Smooth muscle cell (in vitro differentiated cells): ENCODE data around the gene TOX2. TPM values are rescaled to one million over a fixed set of nuclear protein-coding genes. Genes with fewer than 3 reads are reported as not detected.
A peak's percentile ranks its signal among the peaks of the same experiment; 100 is the strongest.

Source experiments
- DNase-seq: peaks from one replicate; lab custom pipeline; 2025; ENCODE audit not compliant: unreplicated experiment; lab: John Stamatoyannopoulos, UW
- H2AFZ ChIP-seq: fragments of 200-600 bp; sonication (generic); 2 replicates; pipeline ENCODE4 v1.6.0; 2016; ENCODE audit warnings: antibody characterized with exemption, low read depth, mild to moderate bottlenecking
- H3F3A ChIP-seq: fragments of 200-600 bp; sonication (generic); 2 replicates; pipeline ENCODE4 v1.6.0; 2017; ENCODE audit warnings: antibody characterized with exemption, low read depth
- H3K27ac ChIP-seq: fragments of 200-600 bp; sonication (generic); 2 replicates; pipeline ENCODE4 v1.5.1; 2016; ENCODE audit warnings: low read depth, mild to moderate bottlenecking
- H3K27me3 ChIP-seq: fragments of 200-600 bp; sonication (generic); 2 replicates; pipeline ENCODE4 v1.6.1; 2016; ENCODE audit warnings: low read depth, mild to moderate bottlenecking
- H3K36me3 ChIP-seq: fragments of 200-600 bp; sonication (generic); 2 replicates; pipeline ENCODE4 v1.5.1; 2016; ENCODE audit warnings: low read depth
- H3K4me1 ChIP-seq: fragments of 200-600 bp; sonication (generic); 2 replicates; pipeline ENCODE4 v1.5.1; 2016; ENCODE audit warnings: low read depth
- H3K4me2 ChIP-seq: fragments of 200-600 bp; sonication (generic); 2 replicates; pipeline ENCODE4 v1.6.0; 2016; ENCODE audit warnings: mild to moderate bottlenecking
- H3K4me3 ChIP-seq: fragments of 200-600 bp; sonication (generic); 2 replicates; pipeline ENCODE4 v1.5.1; 2016; ENCODE audit warnings: mild to moderate bottlenecking
- H3K79me2 ChIP-seq: fragments of 200-600 bp; sonication (generic); 2 replicates; pipeline ENCODE4 v1.6.0; 2016; ENCODE audit warnings: low read depth, mild to moderate bottlenecking
- H3K9ac ChIP-seq: fragments of 200-600 bp; sonication (generic); 2 replicates; pipeline ENCODE4 v1.6.0; 2016; ENCODE audit warnings: low read depth
- H3K9me3 ChIP-seq: fragments of 200-600 bp; sonication (generic); replicated peaks from 2 replicates; pipeline ENCODE4 v1.5.1; 2016; ENCODE audit warnings: low read depth
- H4K20me1 ChIP-seq: fragments of 200-600 bp; sonication (generic); 2 replicates; pipeline ENCODE4 v1.6.0; 2016; ENCODE audit warnings: low read depth
- WGBS: methylation state at CpG from one replicate; pipeline ENCODE4 v1.1.7; 2016; ENCODE audit warnings: low lambda C conversion rate; 5-methylcytosine and 5-hydroxymethylcytosine counted together
- polyA plus RNA-seq: library from polyadenylated mRNA; unstranded; fragments of >200 nt; fragmentation: Nextera tagmentation; extraction: Ambion mirVana; gene quantifications from 2 replicates; pipeline ENCODE4 v1.2.1, GENCODE V29; 2016
- total RNA-seq: library from RNA; depleted of rRNA; stranded (reverse); fragments of >200 nt; gene quantifications from 2 replicates; pipeline ENCODE4 v1.2.3, GENCODE V29; 2014
- TF ChIP-seq, protein P1 (sequence below): fragments of 200-600 bp; sonication (generic); IDR thresholded peaks from 2 replicates; pipeline ENCODE4 v1.5.1; 2017; ENCODE audit warnings: borderline replicate concordance, mild to moderate bottlenecking, antibody characterized with exemption; ENCODE audit not compliant: insufficient read depth, poor library complexity, severe bottlenecking

The TOX2 gene, protein sequence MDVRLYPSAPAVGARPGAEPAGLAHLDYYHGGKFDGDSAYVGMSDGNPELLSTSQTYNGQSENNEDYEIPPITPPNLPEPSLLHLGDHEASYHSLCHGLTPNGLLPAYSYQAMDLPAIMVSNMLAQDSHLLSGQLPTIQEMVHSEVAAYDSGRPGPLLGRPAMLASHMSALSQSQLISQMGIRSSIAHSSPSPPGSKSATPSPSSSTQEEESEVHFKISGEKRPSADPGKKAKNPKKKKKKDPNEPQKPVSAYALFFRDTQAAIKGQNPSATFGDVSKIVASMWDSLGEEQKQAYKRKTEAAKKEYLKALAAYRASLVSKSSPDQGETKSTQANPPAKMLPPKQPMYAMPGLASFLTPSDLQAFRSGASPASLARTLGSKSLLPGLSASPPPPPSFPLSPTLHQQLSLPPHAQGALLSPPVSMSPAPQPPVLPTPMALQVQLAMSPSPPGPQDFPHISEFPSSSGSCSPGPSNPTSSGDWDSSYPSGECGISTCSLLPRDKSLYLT
- total RNA-seq (0.49 and 1.1 TPM in 2 replicates), polyA plus RNA-seq (3.8 and 4.3 TPM in 2 replicates)

DNA sequence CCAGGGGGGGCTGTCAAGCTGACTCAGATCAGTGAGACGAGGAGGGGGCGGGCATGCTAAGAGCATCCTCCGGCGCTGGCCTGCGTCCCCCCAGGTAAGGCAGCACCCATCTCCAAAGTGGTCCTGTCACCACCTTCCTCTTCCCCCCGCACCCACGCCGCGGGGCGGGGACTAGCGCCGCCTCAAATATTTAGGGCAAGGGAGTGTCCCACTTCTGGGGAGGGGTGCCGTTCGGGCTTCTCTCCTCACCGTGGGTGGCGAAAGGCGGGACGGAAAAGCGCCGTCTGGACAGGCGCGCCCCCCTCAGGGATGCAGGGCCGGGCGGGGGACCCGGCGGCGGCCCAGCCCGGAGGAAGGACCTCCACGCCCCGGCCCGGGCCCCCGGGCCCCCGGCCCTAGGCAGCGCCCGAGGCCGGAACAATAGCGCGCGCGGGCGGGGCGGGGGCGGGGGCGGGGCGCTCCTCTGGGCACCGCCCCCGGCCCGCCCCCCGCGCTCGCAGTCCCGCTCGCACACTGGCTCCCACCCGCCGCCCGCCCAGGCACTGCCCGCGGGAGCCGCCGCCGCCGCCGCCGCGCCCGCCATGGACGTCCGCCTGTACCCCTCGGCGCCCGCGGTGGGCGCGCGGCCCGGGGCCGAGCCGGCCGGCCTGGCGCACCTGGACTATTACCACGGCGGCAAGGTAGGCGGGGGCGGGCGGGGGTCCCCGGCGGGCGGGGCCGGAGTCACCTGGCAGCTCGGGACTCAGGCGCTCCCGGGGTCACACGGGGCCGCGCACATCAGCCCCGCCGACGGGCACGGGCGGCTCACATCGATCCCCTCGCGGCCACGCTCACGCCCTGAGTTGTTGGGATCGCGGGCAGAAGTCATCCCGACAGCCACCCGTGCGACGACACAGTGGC lies at the start of gene TOX2:
Gene TOX2, plus strand, starts transcription at position 542 of the 900 bp plus-strand sequence. Its CDS starts 40 bp downstream, at position 582.
- no peak for DNase-seq
- WGBS = 13% methylated on average over 18 of the region's 111 CpGs
- Histone ChIP-seq H3K9ac (no peak within 1 kb of the TSS), H3K4me2 (peak within 1 kb of the TSS; percentile 84), H3K36me3 (no peaks in the 10 kb centered on the region), H3K4me1 (peaks cover 12% of the 10 kb centered on the region), H3K27ac (no peak within 1 kb of the TSS), H4K20me1 (no peaks in the 10 kb centered on the region), H3F3A (no peaks in the 10 kb centered on the region), H3K4me3 (peak within 1 kb of the TSS; percentile 44), H2AFZ (peak within 1 kb of the TSS; percentile 69), H3K27me3 (peaks cover 58% of the 10 kb centered on the region), H3K9me3 (no peaks in the 10 kb centered on the region), H3K79me2 (no peaks in the 10 kb centered on the region)
- TF ChIP-seq, protein P1, sequence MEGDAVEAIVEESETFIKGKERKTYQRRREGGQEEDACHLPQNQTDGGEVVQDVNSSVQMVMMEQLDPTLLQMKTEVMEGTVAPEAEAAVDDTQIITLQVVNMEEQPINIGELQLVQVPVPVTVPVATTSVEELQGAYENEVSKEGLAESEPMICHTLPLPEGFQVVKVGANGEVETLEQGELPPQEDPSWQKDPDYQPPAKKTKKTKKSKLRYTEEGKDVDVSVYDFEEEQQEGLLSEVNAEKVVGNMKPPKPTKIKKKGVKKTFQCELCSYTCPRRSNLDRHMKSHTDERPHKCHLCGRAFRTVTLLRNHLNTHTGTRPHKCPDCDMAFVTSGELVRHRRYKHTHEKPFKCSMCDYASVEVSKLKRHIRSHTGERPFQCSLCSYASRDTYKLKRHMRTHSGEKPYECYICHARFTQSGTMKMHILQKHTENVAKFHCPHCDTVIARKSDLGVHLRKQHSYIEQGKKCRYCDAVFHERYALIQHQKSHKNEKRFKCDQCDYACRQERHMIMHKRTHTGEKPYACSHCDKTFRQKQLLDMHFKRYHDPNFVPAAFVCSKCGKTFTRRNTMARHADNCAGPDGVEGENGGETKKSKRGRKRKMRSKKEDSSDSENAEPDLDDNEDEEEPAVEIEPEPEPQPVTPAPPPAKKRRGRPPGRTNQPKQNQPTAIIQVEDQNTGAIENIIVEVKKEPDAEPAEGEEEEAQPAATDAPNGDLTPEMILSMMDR = no peak

DNA sequence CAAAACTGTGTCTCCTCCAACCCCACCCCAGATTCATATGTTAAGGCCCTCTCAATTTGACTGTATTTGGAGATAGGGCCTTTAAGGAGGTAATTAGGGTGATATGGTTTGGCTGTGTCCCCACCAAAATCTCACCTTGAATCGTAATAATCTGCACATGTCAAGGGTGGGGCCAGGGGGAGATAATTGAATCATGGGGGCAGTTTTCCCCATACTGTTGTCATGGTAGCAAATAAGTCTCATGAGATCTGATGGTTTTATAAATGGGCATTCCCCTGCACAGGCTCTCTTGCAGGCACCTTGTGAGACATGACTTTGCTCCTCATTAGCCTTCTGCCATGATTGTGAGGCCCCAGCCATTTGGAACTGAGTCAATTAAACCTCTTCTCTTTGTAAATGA lies 46.6 kb upstream of the TOX2 start:
- Histone ChIP-seq H3K4me1 (peaks cover 6% of the 10 kb centered on the region), H3F3A (no peaks in the 10 kb centered on the region), H3K9ac (no peak overlapping the region), H3K4me2 (no peak overlapping the region), H3K79me2 (no peaks in the 10 kb centered on the region), H3K9me3 (no peaks in the 10 kb centered on the region), H3K27me3 (no peaks in the 10 kb centered on the region), H3K4me3 (no peak overlapping the region), H3K36me3 (no peaks in the 10 kb centered on the region), H4K20me1 (no peaks in the 10 kb centered on the region), H3K27ac (no peak overlapping the region), H2AFZ (no peak overlapping the region)
- DNase-seq = no peak
- TF ChIP-seq, protein P1 = no peak
- 81% methylated on average over 1 of the region's 1 CpG for WGBS

GRCh38 chr20:43870484-43870883 lies 44.2 kb upstream of the TOX2 start:
- no peaks in the 10 kb centered on the region for H4K20me1 ChIP-seq
- no peak overlapping the region for H3K9ac ChIP-seq
- no peak overlapping the region for H3K4me3 ChIP-seq
- no peaks in the 10 kb centered on the region for H3K9me3 ChIP-seq
- H3K79me2 ChIP-seq = no peaks in the 10 kb centered on the region
- H3F3A ChIP-seq = no peaks in the 10 kb centered on the region
- DNase-seq = no peak
- no peaks in the 10 kb centered on the region for H3K27me3 ChIP-seq
- H3K36me3 ChIP-seq = no peaks in the 10 kb centered on the region
- peak overlapping the region; percentile 40 for H3K4me2 ChIP-seq
- H2AFZ ChIP-seq = no peak overlapping the region
- TF ChIP-seq, protein P1 = no peak
- H3K4me1 ChIP-seq = peaks cover 6% of the 10 kb centered on the region
- H3K27ac ChIP-seq = no peak overlapping the region
